ENCODE measurements around the gene NPM1.

The NPM1 gene

DNA sequence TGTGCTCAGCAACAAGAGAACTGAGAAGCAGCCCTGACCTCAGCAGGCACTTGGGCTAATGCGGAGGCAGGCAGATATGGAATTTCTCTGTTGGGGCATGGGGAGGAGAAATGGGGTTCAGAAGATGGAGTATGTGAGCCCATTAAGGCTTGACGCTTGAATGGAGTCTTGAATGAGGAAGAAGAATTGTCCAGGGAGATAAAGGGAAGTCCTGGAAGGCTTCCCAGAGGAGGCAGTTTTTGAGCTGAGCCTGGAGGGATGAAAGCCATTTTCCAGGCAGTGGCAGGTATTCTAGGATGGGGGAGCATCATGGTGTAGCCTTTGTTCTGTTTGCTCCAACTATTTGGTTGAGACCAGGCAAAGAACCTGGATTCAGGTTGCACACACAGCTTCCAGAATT is 66.3 kb downstream of the NPM1 start:
- DNase-seq: no peak

- no peak for DNase-seq
Observed at GRCh38 chr5:171454549-171454948, 66.9 kb downstream of the NPM1 start.

DNA sequence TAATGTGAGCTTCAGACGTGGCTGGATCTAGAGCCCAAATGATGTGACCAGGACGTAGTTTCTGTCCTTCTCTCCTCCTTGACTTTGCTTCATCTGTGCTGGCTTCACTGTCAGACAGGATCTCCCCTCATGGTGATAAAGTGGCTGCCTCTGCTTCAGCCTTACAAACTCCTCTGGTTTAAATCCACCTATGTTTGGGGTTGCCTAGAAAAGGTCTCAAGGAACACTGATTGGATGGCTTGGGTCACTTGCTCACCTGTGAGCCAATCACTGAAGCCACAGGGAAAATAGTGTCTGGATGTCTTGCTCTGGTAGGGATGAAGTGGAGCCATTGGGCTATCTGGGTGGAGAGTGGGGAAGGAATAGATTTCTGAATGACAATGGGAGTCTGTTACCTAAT is 67.9 kb downstream of the NPM1 start:
- DNase-seq: no peak

GRCh38 chr5:171457208-171457981 is 69.7 kb downstream of the NPM1 start:
- no peak for DNase-seq

DNA sequence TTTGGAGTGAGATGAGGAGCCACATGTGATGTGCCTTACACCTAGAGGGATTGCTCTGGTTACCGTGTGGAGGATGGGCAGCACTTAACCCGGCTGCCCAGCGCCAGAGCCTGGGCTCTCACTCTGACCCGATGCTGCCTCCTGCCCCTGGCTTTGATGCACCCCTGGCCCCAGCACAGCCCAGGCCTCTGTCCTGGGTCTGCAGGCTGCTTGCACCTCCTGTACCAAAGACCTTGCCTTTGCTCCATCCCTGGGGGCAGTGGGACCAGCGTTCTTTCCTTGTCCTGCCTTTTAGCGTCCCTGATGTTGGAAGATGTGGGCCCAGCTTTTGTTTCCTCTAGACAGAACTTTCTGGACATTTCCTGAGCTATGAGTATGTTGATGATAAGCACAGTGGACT is 72.2 kb downstream of the NPM1 start:
- no peak for DNase-seq

All from T-helper 1 cell (primary cell).